NCI-H446 treated with DMSO at 0.1 percent for 48 hours (cell line): ENCODE results near the gene NR6A1.

Source experiments
- DNase-seq: peaks from one replicate; lab custom pipeline; 2025; lab: John Stamatoyannopoulos, UW

The NR6A1 gene

GRCh38 chr9:124574534-124575375 is 196.4 kb downstream of the NR6A1 start:
- no peak for DNase-seq

- DNase-seq, result no peak
These were observed 200.0 kb downstream of the NR6A1 start for GRCh38 chr9:124570942-124571666.

GRCh38 chr9:124569942-124570341 is 201.2 kb downstream of the NR6A1 start:
- no peak for DNase-seq

DNA sequence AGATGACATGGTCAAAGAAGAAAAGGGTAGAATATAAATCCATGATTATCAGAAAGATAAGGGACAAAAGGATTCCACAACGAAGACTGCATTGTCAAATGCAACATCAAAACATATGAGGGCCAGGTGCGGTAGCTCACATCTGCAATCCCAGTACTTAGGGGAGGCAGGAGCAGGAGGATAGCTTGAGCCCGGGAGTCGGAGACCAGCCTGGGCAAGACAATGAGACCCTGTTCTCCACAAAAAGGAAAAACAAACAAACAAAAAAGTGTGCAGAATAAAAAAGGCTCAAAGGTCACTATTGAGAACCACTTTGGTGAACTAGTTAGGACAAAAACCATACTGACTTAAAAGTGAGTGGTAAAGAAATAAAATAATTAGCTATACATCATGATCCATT is 203.7 kb downstream of the NR6A1 start:
- no peak for DNase-seq

- no peak for DNase-seq
These were observed 208.8 kb downstream of the NR6A1 start for GRCh38 chr9:124562328-124562727.

GRCh38 chr9:124559871-124560270 is 211.2 kb downstream of the NR6A1 start:
- DNase-seq, result no peak

GRCh38 chr9:124558777-124559470 is 212.2 kb downstream of the NR6A1 start:
- no peak for DNase-seq

DNA sequence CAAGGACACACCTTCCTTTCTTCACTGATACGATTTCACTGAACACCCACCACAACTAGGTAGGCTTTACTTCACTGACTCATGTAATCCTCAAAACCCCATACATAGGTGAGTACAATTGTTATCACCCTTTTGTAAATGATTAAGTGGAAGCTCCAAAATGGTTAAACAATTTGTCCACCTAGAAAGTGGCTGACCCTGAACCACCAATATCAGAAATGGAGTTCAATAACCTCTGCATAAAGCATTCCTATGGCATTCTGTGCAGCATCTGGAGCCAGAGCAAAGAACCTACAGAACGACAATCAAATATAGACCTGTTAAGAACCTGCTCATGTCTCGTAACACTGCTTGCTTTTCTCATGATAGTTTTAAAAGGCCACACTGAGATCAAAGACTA is 213.2 kb downstream of the NR6A1 start:
- DNase-seq, result no peak

GRCh38 chr9:124555043-124555442 is 216.1 kb downstream of the NR6A1 start:
- no peak for DNase-seq

GRCh38 chr9:124553738-124554137 is 217.4 kb downstream of the NR6A1 start:
- DNase-seq, result no peak

DNA sequence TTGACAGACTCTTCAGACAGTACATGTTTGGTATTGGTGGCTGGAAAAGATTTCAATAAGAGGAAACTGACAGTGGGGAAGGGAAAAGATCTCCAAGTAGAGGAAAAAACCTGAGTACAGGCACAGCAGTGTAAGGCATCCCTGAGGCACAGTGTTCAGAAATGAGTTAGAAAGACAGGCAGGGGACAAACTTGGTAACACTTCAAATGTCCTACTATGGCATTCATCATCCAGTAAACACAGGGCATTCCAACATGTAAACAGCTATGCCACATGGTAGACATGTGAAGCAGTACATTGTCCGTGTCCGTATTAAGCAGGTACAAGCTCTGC is 218.9 kb downstream of the NR6A1 start:
- DNase-seq, result no peak

DNA sequence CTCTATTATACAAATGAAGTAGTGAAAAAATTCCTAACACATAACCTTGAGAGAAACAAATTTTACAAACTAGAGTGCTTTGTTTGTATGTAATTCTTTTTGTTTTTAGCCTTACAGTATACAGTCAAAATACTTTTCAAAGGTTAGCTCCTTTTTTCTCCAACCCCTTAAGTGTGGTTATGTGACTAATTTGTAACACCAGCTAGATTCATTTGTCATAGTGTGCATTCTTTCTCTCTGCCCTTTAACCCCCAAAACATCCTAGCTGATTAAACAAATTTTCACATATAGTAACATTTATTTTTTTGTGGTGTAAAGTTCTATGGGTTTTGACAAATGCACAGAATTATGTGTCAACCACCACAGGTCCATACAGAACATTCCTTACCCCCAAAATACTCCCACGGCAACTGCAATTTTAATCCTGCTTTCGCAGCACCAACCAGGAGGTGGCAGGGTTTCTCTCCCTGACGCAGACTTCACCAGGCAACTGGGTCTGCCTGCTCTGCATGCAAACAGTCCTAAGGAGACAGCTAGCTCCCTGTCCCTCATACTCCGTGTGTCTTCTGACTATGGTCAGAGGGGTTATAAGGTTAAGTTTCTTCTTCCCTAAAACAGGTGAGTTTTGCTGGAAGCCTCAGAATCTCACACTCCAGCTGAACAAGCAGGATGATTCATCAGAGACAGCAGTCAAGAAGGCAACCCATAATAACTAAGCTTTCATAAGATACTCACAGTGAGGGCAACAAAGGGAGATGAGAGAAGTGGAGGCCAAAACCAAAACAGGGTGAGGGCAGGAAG is 219.4 kb downstream of the NR6A1 start:
- no peak for DNase-seq

DNA sequence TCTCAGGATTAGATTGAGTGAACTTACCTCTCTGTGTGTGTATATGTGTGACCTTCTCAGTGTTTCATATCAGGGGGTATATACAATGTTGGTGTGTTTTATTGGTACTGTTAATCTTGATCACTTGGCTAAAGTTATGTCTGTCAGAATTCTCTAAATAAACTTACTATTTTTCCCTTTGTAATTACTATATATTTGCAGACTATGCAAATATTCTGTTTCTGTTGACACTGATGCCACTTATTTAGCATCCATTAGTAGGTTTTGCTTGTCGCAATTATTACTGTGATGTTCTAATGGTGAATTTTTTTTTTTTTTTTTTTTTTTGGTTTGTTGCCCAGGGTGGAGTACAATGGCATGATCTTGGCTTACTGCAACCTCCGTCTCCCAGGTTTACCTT is 221.0 kb downstream of the NR6A1 start:
- DNase-seq, result no peak

DNA sequence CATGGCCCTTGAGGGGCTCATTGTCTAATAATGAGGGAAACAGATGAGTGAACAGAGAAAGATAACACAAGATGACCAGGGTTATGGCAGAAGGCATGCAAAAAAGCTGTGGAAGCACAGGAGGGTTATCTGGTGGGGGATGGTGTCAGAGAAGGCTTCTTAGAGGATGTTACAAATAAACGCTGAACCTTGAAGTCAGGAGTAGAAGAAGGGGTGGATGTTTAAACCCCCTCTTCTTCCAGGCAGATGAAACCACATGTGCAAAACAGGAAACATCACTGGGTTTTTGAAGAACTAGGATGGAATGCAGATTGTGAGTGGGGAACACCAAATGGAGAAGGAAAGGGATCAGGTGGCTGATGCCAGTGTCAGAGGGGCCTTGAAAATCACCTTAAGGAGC is 222.1 kb downstream of the NR6A1 start:
- DNase-seq, result no peak

DNA sequence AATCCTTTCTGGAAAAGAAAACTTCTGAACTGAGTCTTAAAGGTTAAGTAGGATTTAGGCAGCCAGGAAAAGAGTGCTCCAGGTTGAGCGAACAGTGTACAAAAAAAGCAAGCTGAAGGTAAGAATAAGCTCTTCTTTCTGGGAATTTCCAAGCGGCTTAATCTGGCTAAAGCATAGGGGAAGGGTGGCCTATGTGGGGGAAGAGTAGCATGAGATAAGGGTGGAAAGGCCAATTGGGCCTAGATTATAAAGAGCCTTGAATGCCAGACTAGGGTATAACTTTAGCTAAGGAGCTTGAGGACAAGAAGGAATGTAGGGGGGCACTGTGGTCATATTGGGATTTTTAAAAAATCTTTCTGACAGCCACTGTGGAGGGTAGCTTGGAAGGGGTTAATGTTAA is 226.6 kb downstream of the NR6A1 start:
- no peak for DNase-seq

DNA sequence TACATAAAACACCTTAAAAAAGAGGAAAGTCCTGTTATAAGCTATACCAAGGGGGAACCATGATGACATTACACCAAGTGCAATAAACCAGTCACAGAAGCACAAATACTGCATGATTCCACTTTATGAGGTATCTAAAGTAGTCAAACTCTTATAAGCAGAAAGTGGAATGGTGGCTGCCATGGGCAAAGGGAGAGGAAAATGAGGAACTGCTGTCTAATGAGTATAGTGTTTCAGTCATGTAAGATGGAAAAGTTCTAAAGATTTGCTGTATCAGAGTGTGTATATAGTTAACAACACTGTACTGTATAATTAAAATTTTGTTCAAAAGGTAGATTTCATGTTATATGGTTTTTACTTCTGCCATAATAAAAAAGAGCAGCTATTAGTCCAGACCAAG is 229.3 kb downstream of the NR6A1 start:
- no peak for DNase-seq

DNA sequence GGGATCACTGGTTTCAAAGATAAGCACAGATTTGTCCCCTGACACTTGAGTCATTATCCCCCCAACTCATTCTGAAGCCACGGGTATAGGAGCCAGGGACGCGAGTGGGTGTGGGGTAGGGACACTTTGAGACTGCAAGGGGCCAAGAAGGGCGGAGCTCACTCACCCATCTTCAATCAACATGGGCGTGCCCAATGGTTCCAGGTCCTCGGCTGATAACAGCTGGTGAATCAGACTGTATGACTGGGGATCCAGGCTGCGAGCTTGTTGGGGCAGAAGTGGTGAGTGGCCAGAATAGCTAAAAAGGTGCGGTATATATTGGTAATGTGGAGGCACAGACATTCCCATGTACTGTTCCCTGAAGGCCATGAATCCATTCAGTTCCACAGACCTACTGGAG is 233.2 kb downstream of the NR6A1 start:
- DNase-seq, result no peak

DNA sequence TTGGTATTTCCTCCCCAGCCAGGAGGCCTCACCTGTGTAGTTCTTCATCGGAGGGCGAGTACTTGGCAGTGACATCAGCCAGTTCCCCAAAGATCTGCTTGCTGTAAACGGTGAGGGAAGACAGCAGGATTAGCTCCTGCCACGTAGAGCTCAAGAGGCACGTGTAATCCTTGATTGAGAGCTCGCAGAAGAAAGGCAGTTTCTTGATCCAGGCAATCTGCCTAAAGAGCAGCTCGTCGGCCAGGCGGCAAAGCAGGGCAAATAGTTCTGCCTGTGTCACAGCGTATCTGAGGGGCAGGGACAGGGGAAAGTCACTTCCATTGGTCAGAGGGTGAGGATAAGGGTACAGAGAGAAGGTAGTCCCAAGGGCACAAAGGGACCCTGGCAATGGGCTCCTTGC is 235.3 kb downstream of the NR6A1 start:
- no peak for DNase-seq

DNA sequence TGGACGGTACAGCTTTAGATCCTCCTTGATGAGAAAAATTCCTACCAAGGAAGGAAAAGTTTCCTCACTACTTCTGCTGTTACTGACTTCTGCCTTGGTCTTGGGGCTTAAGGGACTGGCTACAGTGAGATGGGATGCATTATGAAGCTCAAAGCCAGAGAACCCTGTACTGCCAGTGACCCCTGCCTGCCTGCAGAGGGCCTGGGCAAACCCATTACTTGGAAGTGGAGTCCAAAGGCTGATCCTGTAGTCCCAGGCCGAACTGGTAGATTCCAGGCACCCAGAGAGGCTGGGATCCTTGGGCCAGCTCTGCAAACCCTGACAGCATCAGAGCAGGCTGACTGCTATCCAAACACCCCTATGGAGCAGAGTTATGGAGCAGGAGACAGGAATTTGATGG is 238.2 kb downstream of the NR6A1 start:
- no peak for DNase-seq

DNA sequence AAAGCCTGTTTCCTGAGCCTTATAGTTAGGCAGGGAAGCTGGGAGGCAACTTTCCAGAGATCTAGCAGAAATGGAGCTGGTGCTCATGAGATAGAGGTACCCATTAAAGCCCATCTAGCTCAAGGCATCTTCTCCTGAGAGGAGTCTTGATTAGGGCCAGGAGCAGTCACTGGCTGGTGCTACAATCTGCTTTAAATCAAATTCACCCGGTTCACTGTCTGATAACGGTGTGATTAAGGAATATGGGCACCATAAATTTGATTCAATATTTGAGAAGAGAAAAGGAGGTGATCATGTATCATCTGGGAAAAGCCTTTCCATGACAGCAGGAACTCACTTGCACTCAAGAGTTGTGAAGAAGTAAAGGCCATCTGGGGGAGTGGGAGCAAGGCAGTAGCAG is 240.0 kb downstream of the NR6A1 start:
- no peak for DNase-seq

DNA sequence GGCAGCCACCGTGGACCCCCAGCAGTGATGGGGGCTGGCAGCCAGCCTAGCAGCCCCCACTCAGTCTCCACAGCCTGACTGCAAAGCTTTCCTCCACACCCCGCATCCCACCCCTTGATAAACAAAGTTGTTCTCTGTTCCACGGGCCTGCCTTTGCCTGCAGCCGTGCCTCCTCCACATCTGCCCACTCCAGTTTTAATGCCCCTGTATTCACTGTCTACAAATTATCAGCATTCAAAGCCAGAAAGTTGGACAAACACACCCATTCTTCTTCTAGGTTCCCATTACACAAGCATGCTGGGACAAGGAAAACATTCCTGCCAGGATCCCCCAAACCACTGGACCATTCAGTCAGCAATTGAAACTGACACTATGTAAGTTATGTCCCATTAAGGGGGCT is 240.9 kb downstream of the NR6A1 start:
- DNase-seq, result no peak

DNA sequence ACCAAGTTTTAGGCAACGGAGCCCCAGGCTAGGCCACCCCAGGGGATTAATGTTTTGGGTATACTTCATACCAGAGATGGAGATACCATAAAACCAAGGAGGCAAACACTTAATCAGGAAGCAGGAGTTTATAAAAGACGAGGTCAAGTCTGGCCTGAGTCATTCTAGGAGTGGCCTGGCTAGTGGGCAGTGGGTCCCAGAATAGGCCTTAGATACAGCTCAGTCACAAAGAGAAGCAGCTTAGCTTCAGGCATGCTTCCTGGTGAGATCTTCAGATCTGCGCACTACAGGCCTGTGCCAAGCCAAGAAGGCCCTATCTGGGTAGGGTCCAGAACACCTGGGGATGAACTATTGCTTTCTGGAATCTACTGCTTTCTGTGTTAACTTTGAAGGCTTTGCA is 243.3 kb downstream of the NR6A1 start:
- no peak for DNase-seq
